ENCODE data around the gene DNAJB2. TPM values are rescaled to one million over a fixed set of nuclear protein-coding genes. Genes with fewer than 3 reads are reported as not detected.
A peak's percentile ranks its signal among the peaks of the same experiment; 100 is the strongest.
"Not testable (repeated sequence)": the region's sequence is repeated elsewhere in the genome, so short reads cannot be mapped to it uniquely, and the experiment has no call there.

Gene DNAJB2
- total RNA-seq, 1 donor from 2014 or later: 93.6 TPM

DNA sequence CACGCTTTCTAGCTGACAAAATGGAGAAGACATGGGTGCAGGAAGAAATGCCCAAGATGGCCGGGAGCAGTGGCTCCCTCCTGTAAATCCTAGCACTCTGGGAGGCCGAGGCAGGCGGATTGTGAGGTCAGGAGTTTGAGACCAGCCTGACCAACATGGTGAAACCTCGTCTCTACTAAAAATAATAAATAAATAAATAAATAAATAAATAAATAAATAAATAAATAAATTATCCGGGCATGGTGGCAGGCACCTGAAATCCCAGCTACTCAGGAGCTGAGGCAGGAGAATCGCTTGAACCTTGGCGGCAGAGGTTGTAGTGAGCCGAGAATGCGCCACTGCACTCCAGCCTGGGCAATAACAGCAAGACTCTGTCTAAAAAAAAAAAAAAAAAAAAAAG lies 20.2 kb upstream of the DNAJB2 start:
- not testable (repeated sequence) for DNase-seq (ENCODE audit: low spot score)

- no peak for DNase-seq (ENCODE audit: low spot score)
Measured at GRCh38 chr2:219261024-219261855, 17.9 kb upstream of the DNAJB2 start.

DNA sequence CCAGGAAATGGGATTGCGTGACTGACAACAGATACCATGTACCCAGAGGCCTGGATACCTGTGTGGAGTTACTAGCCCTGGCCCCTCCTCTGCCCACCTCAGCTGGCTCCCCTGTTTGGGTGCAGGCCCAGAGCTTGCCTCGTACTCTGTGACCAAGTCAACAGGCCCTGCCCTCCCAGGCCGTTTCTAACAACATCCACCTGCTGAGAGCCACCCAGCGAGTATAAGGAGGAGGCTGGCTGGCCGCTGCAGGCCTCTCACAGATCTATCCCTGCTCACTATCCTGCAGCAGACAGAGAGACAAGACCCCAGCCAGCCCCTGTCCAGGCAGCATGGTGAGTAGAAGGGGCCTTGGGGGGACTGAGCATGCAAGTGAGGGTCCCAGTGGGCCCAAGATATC lies 12.9 kb upstream of the DNAJB2 start:
- DNase-seq (ENCODE audit: low spot score): no peak

- DNase-seq (ENCODE audit: low spot score): no peak
Measured at GRCh38 chr2:219266886-219267285, 12.3 kb upstream of the DNAJB2 start.

- DNase-seq (ENCODE audit: low spot score): no peak
Measured at GRCh38 chr2:219268294-219268693, 10.9 kb upstream of the DNAJB2 start.

DNA sequence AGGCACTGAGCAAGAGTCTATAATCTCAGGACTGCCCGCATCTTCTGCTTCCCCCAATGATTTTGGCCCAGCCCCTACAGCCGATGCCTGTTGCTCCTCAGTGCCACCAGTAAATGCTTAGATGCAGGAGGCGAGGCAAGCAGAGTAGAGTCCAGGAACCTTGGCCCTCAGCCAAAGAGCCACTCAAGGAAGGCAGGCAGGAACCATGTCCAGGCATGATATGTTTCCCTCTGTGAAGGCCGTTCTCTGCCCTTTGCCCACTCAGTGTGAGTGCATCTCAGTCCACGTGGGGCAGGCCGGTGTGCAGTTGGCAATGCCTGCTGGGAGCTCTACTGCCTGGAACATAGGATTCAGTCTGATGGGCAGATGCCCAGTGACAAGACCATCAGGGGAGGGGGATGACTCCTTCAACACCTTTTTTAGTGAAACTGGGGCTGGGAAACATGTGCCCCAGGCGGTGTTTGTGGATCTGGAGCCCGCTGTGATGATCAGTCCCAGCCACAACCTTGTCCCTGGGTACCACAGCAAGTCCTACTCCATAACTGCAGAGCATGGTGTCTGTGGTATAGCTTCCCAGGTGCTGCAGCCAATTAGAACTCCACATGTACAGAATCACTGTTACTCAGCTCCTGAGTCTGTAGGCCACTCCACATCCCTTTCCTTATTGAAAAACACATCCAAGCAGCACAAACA lies 9.7 kb upstream of the DNAJB2 start:
- peak; percentile 74 for DNase-seq (ENCODE audit: low spot score)

- DNase-seq (ENCODE audit: low spot score): no peak
Measured at GRCh38 chr2:219270055-219270372, 9.2 kb upstream of the DNAJB2 start.

GRCh38 chr2:219271021-219271420 lies 8.1 kb upstream of the DNAJB2 start:
- no peak for DNase-seq (ENCODE audit: low spot score)

- no peak for DNase-seq (ENCODE audit: low spot score)
Measured at GRCh38 chr2:219272356-219272755, 6.8 kb upstream of the DNAJB2 start.

DNA sequence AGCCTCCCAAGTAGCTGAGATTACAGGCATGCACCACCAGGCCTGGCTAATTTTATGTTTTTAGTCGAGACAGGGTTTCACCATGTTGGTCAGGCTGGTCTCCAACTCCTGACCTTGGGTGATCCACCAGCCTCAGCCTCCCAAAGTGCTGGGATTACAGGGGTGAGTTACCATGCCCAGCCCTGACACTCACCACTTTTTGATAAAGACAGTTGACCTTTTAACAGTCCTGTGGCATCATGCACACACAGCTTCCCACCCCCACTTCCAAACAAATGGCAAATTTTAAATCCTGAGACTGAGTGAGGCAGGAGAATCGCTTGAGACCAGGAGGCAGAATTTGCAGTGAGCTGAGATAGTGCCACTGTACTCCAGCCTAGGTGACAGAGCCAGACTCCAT lies 6.2 kb upstream of the DNAJB2 start:
- no peak for DNase-seq (ENCODE audit: low spot score)

GRCh38 chr2:219273937-219274336 lies 5.2 kb upstream of the DNAJB2 start:
- DNase-seq (ENCODE audit: low spot score): no peak

- no peak for DNase-seq (ENCODE audit: low spot score)
Measured at GRCh38 chr2:219274361-219274921, 4.7 kb upstream of the DNAJB2 start.

DNA sequence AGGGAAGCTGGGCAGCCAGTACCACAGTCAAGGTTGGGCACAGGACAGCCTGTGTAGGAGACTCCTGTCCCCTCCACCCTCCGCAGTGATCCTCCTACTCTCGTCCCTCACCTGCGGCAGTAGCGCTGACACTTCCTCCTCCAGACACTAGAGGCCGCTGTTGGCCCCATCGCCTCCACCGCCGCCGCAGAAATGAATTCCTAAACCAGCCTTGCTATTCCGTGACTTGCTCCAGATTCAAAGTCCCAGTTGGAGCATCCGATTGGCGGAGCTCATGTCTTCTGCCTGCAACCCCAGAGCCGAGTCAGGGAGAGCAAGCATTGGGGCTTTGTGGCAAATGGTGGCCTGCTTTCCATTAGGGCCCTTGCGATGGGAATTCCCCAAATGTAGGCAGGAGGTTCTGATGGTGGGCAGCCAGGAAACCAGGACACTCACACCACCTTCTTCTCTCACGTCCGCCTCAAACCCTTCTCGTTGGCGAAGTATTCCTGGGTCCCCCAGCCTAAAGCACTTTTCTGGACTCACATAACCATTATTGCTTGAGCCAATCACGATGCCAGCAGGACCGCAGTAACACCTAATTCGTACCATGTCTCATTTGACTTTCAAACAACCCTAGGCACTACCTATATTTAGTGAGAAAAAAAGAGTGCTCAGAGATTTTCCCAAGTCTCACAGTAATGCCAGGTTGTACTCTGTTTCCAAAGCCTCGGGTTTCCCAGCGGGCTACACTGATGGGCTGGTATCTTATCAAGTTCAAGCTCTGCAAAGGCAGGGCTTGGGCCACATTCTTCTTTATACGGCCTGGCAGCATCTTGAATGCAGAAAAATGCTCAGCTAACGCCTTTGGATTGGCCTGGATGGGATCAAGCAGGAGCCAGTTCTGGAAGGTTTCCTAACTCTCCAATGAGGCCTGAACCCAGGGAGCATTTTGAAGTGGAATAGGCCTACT lies 1.2 kb upstream of the DNAJB2 start:
- DNase-seq (ENCODE audit: low spot score): peak; percentile 78

DNA sequence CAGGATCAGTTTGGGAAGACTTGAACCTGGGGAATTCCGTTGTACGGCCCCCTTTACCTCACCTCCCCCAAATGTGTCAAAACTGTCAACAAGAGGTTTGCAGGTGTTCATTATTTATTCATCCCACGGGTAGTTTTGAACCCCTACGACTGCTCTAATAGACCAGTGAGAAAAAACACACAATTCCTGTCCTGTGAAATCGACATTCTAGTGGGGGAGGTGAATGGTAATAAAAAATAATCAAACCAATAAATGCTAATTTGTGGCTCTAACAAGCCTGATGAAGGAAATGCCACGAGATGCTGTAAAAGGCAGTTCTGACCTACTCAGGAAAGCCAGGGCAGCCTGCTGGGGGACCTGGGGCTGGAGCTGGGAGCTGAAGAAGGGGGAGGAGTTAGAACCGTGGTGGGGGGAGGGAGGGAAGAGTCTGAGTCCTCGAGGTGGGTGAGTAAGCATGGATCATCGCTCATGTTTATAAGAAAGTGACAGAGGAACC lies 463 bp upstream of the DNAJB2 start:
- DNase-seq (ENCODE audit: low spot score): no peak

DNA sequence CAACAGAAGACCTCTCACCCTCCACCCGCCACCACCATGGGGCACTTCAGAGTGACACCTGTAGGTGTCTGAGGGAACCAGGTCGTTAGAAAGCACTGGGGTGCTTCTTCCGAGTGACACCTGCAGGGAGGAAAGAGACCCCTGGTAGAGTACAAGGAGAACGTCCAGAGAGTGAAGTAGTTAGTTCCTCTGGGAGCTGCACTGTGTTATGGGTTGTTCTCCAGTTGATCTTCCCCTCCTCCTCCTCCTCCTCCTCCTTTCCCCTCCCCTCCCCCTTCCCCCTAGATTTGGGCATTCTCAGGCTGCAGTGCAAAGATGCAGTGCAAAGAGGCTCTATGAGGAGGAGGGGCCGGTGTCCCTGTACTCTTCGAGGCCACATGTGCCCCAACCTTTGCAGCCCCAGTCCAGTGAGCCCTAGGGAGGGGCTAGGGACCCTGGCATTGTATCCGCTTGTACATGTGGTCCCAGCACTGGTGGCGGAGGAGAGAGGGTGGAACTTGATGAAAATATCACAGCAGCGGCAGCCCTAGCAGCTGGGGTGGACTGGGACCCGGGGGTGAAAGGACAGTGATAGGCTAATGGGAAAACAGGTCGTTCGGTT lies 850 bp downstream of the DNAJB2 start:
- no peak for DNase-seq (ENCODE audit: low spot score)

DNA sequence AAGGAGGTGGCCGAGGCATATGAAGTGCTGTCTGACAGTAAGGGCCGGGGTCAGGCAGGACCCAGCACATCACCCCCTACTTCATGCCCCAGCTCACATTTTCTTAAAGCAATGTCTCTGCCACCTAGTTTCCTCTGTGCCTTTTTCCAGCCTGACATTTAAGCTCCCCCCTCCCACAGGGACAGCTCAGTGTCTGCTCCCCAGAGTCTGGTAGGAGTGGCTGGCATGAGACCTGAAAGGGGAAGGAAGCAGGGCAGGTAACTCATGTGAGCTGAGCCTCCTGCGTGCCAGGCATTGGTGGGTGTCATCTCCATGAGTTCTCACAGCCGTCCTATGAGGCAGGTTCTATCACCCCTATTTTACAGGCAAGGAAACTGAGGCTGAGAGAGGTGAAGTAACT lies 1.5 kb downstream of the DNAJB2 start:
- DNase-seq (ENCODE audit: low spot score): no peak

GRCh38 chr2:219281588-219281987 lies 2.4 kb downstream of the DNAJB2 start:
- no peak for DNase-seq (ENCODE audit: low spot score)

- DNase-seq (ENCODE audit: low spot score): no peak
Measured at GRCh38 chr2:219282375-219282774, 3.2 kb downstream of the DNAJB2 start.

GRCh38 chr2:219282943-219283581 lies 3.9 kb downstream of the DNAJB2 start:
- no peak for DNase-seq (ENCODE audit: low spot score)

- DNase-seq (ENCODE audit: low spot score): no peak
Measured at GRCh38 chr2:219284501-219285372, 5.6 kb downstream of the DNAJB2 start.
